Measurements from ENCODE around the gene LRP6.

LRP6 gene

GRCh38 chr12:12095021-12095420 lies 171.8 kb downstream of the LRP6 start:
- H3K27ac ChIP-seq (ENCODE audit: poor library complexity, severe bottlenecking) = no peak overlapping the region
- TF ChIP-seq CTCF (IDR thresholded peaks at IDR 0.05; ENCODE audit: poor library complexity, severe bottlenecking) = no peak
- H3K27me3 ChIP-seq (ENCODE audit: insufficient read depth, poor library complexity, severe bottlenecking) = no peaks in the 10 kb centered on the region
- H3K4me3 ChIP-seq (ENCODE audit: severe bottlenecking) = no peak overlapping the region
- ATAC-seq (ENCODE audit: low read depth) (no peak), DNase-seq (ENCODE audit: low spot score) (no peak)
- no peaks in the 10 kb centered on the region for H3K4me1 ChIP-seq (ENCODE audit: insufficient read depth, poor library complexity, severe bottlenecking)
- H3K36me3 ChIP-seq (ENCODE audit: low read depth) = no peaks in the 10 kb centered on the region
- H3K9me3 ChIP-seq (ENCODE audit: severe bottlenecking) = no peaks in the 10 kb centered on the region

- Histone ChIP-seq H3K27me3 (ENCODE audit: insufficient read depth, poor library complexity, severe bottlenecking) (no peaks in the 10 kb centered on the region), H3K36me3 (ENCODE audit: low read depth) (no peaks in the 10 kb centered on the region), H3K27ac (ENCODE audit: poor library complexity, severe bottlenecking) (no peak overlapping the region), H3K4me3 (ENCODE audit: severe bottlenecking) (no peak overlapping the region), H3K4me1 (ENCODE audit: insufficient read depth, poor library complexity, severe bottlenecking) (no peaks in the 10 kb centered on the region), H3K9me3 (ENCODE audit: severe bottlenecking) (no peaks in the 10 kb centered on the region)
- ATAC-seq (ENCODE audit: low read depth) (no peak), DNase-seq (ENCODE audit: low spot score) (no peak)
- no peak for TF ChIP-seq CTCF (IDR thresholded peaks at IDR 0.05; ENCODE audit: poor library complexity, severe bottlenecking)
Measured at GRCh38 chr12:12094481-12094880, 172.4 kb downstream of the LRP6 start.

- TF ChIP-seq CTCF (IDR thresholded peaks at IDR 0.05; ENCODE audit: poor library complexity, severe bottlenecking) = no peak
- ATAC-seq (ENCODE audit: low read depth) (no peak), DNase-seq (ENCODE audit: low spot score) (no peak)
- Histone ChIP-seq H3K4me3 (ENCODE audit: severe bottlenecking) (no peak overlapping the region), H3K27me3 (ENCODE audit: insufficient read depth, poor library complexity, severe bottlenecking) (no peaks in the 10 kb centered on the region), H3K4me1 (ENCODE audit: insufficient read depth, poor library complexity, severe bottlenecking) (no peaks in the 10 kb centered on the region), H3K27ac (ENCODE audit: poor library complexity, severe bottlenecking) (no peak overlapping the region), H3K36me3 (ENCODE audit: low read depth) (no peaks in the 10 kb centered on the region), H3K9me3 (ENCODE audit: severe bottlenecking) (no peaks in the 10 kb centered on the region)
Measured at GRCh38 chr12:12091977-12092663, 174.7 kb downstream of the LRP6 start.

GRCh38 chr12:12091071-12091470 lies 175.8 kb downstream of the LRP6 start:
- H3K27me3 ChIP-seq (ENCODE audit: insufficient read depth, poor library complexity, severe bottlenecking) = no peaks in the 10 kb centered on the region
- ATAC-seq (ENCODE audit: low read depth) (no peak), DNase-seq (ENCODE audit: low spot score) (no peak)
- no peak overlapping the region for H3K27ac ChIP-seq (ENCODE audit: poor library complexity, severe bottlenecking)
- TF ChIP-seq CTCF (IDR thresholded peaks at IDR 0.05; ENCODE audit: poor library complexity, severe bottlenecking) = no peak
- H3K4me3 ChIP-seq (ENCODE audit: severe bottlenecking) = no peak overlapping the region
- no peaks in the 10 kb centered on the region for H3K4me1 ChIP-seq (ENCODE audit: insufficient read depth, poor library complexity, severe bottlenecking)
- no peaks in the 10 kb centered on the region for H3K9me3 ChIP-seq (ENCODE audit: severe bottlenecking)
- no peaks in the 10 kb centered on the region for H3K36me3 ChIP-seq (ENCODE audit: low read depth)

GRCh38 chr12:12088761-12089160 lies 178.1 kb downstream of the LRP6 start:
- Histone ChIP-seq H3K36me3 (ENCODE audit: low read depth) (no peaks in the 10 kb centered on the region), H3K4me3 (ENCODE audit: severe bottlenecking) (no peak overlapping the region), H3K27me3 (ENCODE audit: insufficient read depth, poor library complexity, severe bottlenecking) (no peaks in the 10 kb centered on the region), H3K9me3 (ENCODE audit: severe bottlenecking) (no peaks in the 10 kb centered on the region), H3K4me1 (ENCODE audit: insufficient read depth, poor library complexity, severe bottlenecking) (no peaks in the 10 kb centered on the region), H3K27ac (ENCODE audit: poor library complexity, severe bottlenecking) (no peak overlapping the region)
- ATAC-seq (ENCODE audit: low read depth) (no peak), DNase-seq (ENCODE audit: low spot score) (no peak)
- TF ChIP-seq CTCF (IDR thresholded peaks at IDR 0.05; ENCODE audit: poor library complexity, severe bottlenecking) = no peak
